BLaER1 treated with 17β-estradiol and CSF1 and Interleukin-3, amounts not matched to agents 10 nM and 100 nM (cell line): Measurements from ENCODE around the gene CFAP107.

Source experiments
- H3K27ac ChIP-seq, 11 experiments: shearing (Covaris generic); formaldehyde crosslinking; 2 replicates each; pipeline ENCODE4 v1.8.1; 2022
- H3K27me3 ChIP-seq, 11 experiments: shearing (Covaris generic); formaldehyde crosslinking; 2 replicates each; pipeline ENCODE4 v1.8.1; 2022
- H3K36me3 ChIP-seq, 11 experiments: shearing (Covaris generic); formaldehyde crosslinking; 2 replicates each; pipeline ENCODE4 v1.8.1; 2022
- H3K4me1 ChIP-seq, 10 experiments: shearing (Covaris generic); formaldehyde crosslinking; 2 replicates each; pipeline ENCODE4 v1.8.1; 2022
- H3K4me2 ChIP-seq, 11 experiments: shearing (Covaris generic); formaldehyde crosslinking; 2 replicates each; pipeline ENCODE4 v1.8.1; 2022
- H3K4me3 ChIP-seq, 10 experiments: shearing (Covaris generic); formaldehyde crosslinking; 2 replicates each; pipeline ENCODE4 v1.8.1; 2022
- H3K9ac ChIP-seq, 11 experiments: shearing (Covaris generic); formaldehyde crosslinking; 2 replicates each; pipeline ENCODE4 v1.8.1; 2022
- H3K9me3 ChIP-seq, 11 experiments: shearing (Covaris generic); formaldehyde crosslinking; replicated peaks in 1 of 11; 2 replicates each; pipeline ENCODE4 v1.8.1; 2022
- H4K20me1 ChIP-seq, 11 experiments: shearing (Covaris generic); formaldehyde crosslinking; 2 replicates each; pipeline ENCODE4 v1.8.1; 2022
- Cebpa-rat ChIP-seq, 11 experiments: shearing (Covaris generic); IDR thresholded peaks; 2 replicates each; pipeline ENCODE4 v1.8.1; 2022

Gene CFAP107

GRCh38 chr1:12757836-12758235, 11.8 kb downstream of the CFAP107 start:
- Histone ChIP-seq H3K4me3 (no peak overlapping the region), H3K27ac (no peak overlapping the region), H4K20me1 (no peaks in the 10 kb centered on the region), H3K4me2 (no peak overlapping the region), H3K36me3 (no peaks in the 10 kb centered on the region), H3K4me1 (peaks cover 0 to 3% (median 0%) of the 10 kb centered on the region in 10 experiments; a peak in 1 of 20 replicates), H3K27me3 (no peaks in the 10 kb centered on the region), H3K9me3 (no peaks in the 10 kb centered on the region), H3K9ac (no peak overlapping the region)
- TF ChIP-seq Cebpa-rat (IDR thresholded peaks at IDR 0.05): no peak

DNA sequence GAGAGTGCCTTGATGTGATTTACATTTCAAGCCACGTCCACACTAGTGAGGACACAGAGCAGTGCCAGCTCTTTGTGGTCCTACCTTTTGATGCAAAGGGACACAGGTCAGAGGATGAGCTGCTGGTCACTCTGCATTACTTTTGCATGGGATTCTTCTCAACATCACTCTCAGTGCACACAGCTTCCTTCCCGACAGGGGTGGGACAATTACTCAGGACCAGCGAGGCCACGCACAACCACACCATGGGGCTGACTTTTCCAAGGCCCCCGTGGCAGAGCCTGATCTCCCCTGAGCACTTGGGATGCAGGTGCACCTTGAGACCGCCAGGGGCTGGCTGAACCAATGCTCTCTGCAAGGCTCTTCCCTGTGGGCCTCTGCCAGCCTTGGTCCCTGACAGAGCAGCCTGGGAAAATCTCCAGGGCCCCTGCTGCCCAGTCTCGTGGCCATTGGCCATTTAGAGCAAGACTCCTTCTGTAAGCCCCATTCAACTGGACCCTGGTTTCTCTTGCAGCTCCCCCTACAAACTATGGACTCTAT, 14.3 kb downstream of the CFAP107 start:
- no peaks in the 10 kb centered on the region for H3K27me3 ChIP-seq
- H3K36me3 ChIP-seq: no peaks in the 10 kb centered on the region
- no peak overlapping the region for H3K27ac ChIP-seq
- no peak overlapping the region for H3K9ac ChIP-seq
- no peaks in the 10 kb centered on the region for H3K4me1 ChIP-seq
- no peak overlapping the region for H3K4me3 ChIP-seq
- no peak overlapping the region for H3K4me2 ChIP-seq
- TF ChIP-seq Cebpa-rat (IDR thresholded peaks at IDR 0.05): no peak
- H4K20me1 ChIP-seq: no peaks in the 10 kb centered on the region
- no peaks in the 10 kb centered on the region for H3K9me3 ChIP-seq

- no peak overlapping the region for H3K4me3 ChIP-seq
- H3K4me2 ChIP-seq: no peak overlapping the region
- H3K36me3 ChIP-seq: no peaks in the 10 kb centered on the region
- H4K20me1 ChIP-seq: no peaks in the 10 kb centered on the region
- no peaks in the 10 kb centered on the region for H3K27me3 ChIP-seq
- no peak for TF ChIP-seq Cebpa-rat (IDR thresholded peaks at IDR 0.05)
- H3K4me1 ChIP-seq: no peaks in the 10 kb centered on the region
- no peaks in the 10 kb centered on the region; a peak in 1 of 22 replicates for H3K9me3 ChIP-seq
- no peak overlapping the region for H3K9ac ChIP-seq
- no peak overlapping the region for H3K27ac ChIP-seq
These were observed 15.8 kb downstream of the CFAP107 start for GRCh38 chr1:12761781-12762180.

GRCh38 chr1:12762766-12763165, 16.8 kb downstream of the CFAP107 start:
- H3K27me3 ChIP-seq: no peaks in the 10 kb centered on the region
- no peaks in the 10 kb centered on the region for H3K4me1 ChIP-seq
- H3K4me3 ChIP-seq: no peak overlapping the region

GRCh38 chr1:12763479-12763878, 17.5 kb downstream of the CFAP107 start:
- Histone ChIP-seq H3K4me3 (no peak overlapping the region), H4K20me1 (no peaks in the 10 kb centered on the region), H3K27ac (no peak overlapping the region), H3K9ac (no peak overlapping the region), H3K9me3 (no peaks in the 10 kb centered on the region; a peak in 1 of 22 replicates), H3K36me3 (no peaks in the 10 kb centered on the region), H3K27me3 (no peaks in the 10 kb centered on the region), H3K4me2 (no peak overlapping the region), H3K4me1 (no peaks in the 10 kb centered on the region)
- TF ChIP-seq Cebpa-rat (IDR thresholded peaks at IDR 0.05): no peak

More at GRCh38 chr1:12762766-12763165, 16.8 kb downstream of the CFAP107 start:
- no peak overlapping the region for H3K4me2 ChIP-seq
- no peak for TF ChIP-seq Cebpa-rat (IDR thresholded peaks at IDR 0.05)
- H4K20me1 ChIP-seq: no peaks in the 10 kb centered on the region
- H3K36me3 ChIP-seq: no peaks in the 10 kb centered on the region
- H3K9me3 ChIP-seq: no peaks in the 10 kb centered on the region; a peak in 1 of 22 replicates
- H3K27ac ChIP-seq: no peak overlapping the region
- H3K9ac ChIP-seq: no peak overlapping the region

GRCh38 chr1:12764016-12764415, 18.0 kb downstream of the CFAP107 start:
- Histone ChIP-seq H3K27ac (no peak overlapping the region), H3K9me3 (no peaks in the 10 kb centered on the region; a peak in 1 of 22 replicates), H3K9ac (no peak overlapping the region), H3K36me3 (no peaks in the 10 kb centered on the region), H3K27me3 (no peaks in the 10 kb centered on the region), H3K4me3 (no peak overlapping the region), H4K20me1 (no peaks in the 10 kb centered on the region), H3K4me1 (no peaks in the 10 kb centered on the region), H3K4me2 (no peak overlapping the region)
- no peak for TF ChIP-seq Cebpa-rat (IDR thresholded peaks at IDR 0.05)

GRCh38 chr1:12769031-12769430, 23.0 kb downstream of the CFAP107 start:
- peaks cover 0 to 3% (median 0%) of the 10 kb centered on the region in 11 experiments; a peak in 2 of 22 replicates for H3K9me3 ChIP-seq
- H3K27me3 ChIP-seq: no peaks in the 10 kb centered on the region
- no peaks in the 10 kb centered on the region for H4K20me1 ChIP-seq
- no peak for TF ChIP-seq Cebpa-rat (IDR thresholded peaks at IDR 0.05)
- H3K4me2 ChIP-seq: no peak overlapping the region
- H3K27ac ChIP-seq: no peak overlapping the region
- no peaks in the 10 kb centered on the region for H3K4me1 ChIP-seq
- H3K36me3 ChIP-seq: no peaks in the 10 kb centered on the region
- H3K9ac ChIP-seq: no peak overlapping the region
- H3K4me3 ChIP-seq: no peak overlapping the region

GRCh38 chr1:12769976-12770505, 24.0 kb downstream of the CFAP107 start:
- H3K27me3 ChIP-seq: no peaks in the 10 kb centered on the region

DNA sequence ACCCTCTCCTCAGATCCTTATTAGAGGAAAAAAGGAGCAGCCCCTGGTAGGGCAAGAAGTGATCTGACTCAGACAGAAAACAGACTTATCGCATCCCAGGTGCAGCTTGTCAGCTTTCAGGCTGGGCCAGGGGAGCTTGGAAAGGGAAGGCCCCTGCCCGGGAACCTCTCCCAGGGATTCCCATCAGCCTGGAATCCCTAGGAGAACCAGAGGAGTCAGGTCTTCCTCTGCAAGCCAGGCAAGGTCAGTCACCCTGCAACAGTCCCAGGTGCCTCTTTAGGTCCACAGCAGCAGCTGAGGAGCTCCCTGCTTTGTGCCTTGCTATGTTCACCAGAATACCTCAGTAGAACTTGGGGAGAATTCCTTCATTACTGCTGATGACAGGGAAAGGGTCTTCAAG, 24.6 kb downstream of the CFAP107 start:
- Histone ChIP-seq H3K9ac (no peak overlapping the region), H3K4me1 (no peaks in the 10 kb centered on the region), H3K27me3 (no peaks in the 10 kb centered on the region), H3K4me3 (no peak overlapping the region), H3K4me2 (no peak overlapping the region), H3K9me3 (peaks cover 0 to 3% (median 0%) of the 10 kb centered on the region in 11 experiments; a peak in 2 of 22 replicates), H3K36me3 (no peaks in the 10 kb centered on the region), H3K27ac (no peak overlapping the region), H4K20me1 (no peaks in the 10 kb centered on the region)
- TF ChIP-seq Cebpa-rat (IDR thresholded peaks at IDR 0.05): no peak

More at GRCh38 chr1:12769976-12770505, 24.0 kb downstream of the CFAP107 start:
- Histone ChIP-seq H3K36me3 (no peaks in the 10 kb centered on the region), H3K9ac (no peak overlapping the region), H3K9me3 (peaks cover 0 to 3% (median 0%) of the 10 kb centered on the region in 11 experiments; a peak in 2 of 22 replicates), H3K4me1 (no peaks in the 10 kb centered on the region), H3K4me2 (no peak overlapping the region), H3K4me3 (no peak overlapping the region), H3K27ac (no peak overlapping the region), H4K20me1 (no peaks in the 10 kb centered on the region)
- TF ChIP-seq Cebpa-rat (IDR thresholded peaks at IDR 0.05): no peak

DNA sequence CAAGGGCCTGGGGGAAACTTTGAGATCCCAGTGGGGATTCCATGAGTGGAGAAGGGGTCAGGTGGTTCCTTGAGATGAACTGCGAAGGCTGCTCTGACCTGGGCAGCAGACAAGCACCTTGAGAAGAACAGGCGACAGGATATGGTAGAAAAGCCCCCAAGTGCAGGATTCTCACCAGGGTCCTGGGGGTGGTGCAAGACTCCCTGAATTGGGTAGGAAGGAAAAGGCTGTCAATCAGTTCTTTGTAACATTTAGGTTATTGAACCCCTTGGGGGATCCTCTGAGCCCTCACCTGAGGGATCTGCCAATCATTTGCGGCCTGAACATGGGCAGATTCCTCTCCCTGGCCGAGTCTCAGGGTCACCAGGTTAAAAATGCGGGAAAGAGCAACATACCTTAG, 25.2 kb downstream of the CFAP107 start:
- no peak overlapping the region for H3K27ac ChIP-seq
- no peaks in the 10 kb centered on the region for H3K27me3 ChIP-seq
- H3K4me2 ChIP-seq: no peak overlapping the region
- H3K4me1 ChIP-seq: no peaks in the 10 kb centered on the region
- H4K20me1 ChIP-seq: no peaks in the 10 kb centered on the region
- H3K4me3 ChIP-seq: no peak overlapping the region
- TF ChIP-seq Cebpa-rat (IDR thresholded peaks at IDR 0.05): no peak
- H3K9ac ChIP-seq: no peak overlapping the region
- H3K9me3 ChIP-seq: peaks cover 0 to 3% (median 0%) of the 10 kb centered on the region in 11 experiments; a peak in 2 of 22 replicates
- no peaks in the 10 kb centered on the region for H3K36me3 ChIP-seq
